CD8-positive, alpha-beta memory T cell (primary cell): ENCODE results near the gene SCAMP4. TPM values are rescaled to one million over a fixed set of nuclear protein-coding genes. Genes with fewer than 3 reads are reported as not detected.
"Not testable (repeated sequence)": the region's sequence is repeated elsewhere in the genome, so short reads cannot be mapped to it uniquely, and the experiment has no call there.

ENCODE experiments used
- CTCF ChIA-PET: fragments of 350-600 bp; sonication (Branson Sonifier 250); formaldehyde crosslinking; loops from one replicate; lab custom pipeline; 2021; ENCODE audit warnings: antibody characterized with exemption; lab: Charles Lee
- POLR2A ChIA-PET: fragments of 350-600 bp; sonication (Branson Sonifier 250); formaldehyde crosslinking; loops from one replicate; lab custom pipeline; 2021; ENCODE audit warnings: antibody characterized with exemption; lab: Charles Lee
- DNase-seq, 5 donors: peaks; one replicate each; pipeline versions ENCODE4 v3.0.0 to v3.0.0-alpha.2; 2020 to 2022; ENCODE audit warnings: mixed read lengths in 1 of 5
- H3K27ac ChIP-seq: one replicate; pipeline ENCODE4 v1.7.0; 2013; ENCODE audit warnings: low read depth, mild to moderate bottlenecking, low read length, moderate library complexity
- H3K27me3 ChIP-seq: 2 replicates; pipeline ENCODE4 v1.7.0; 2013; ENCODE audit warnings: low read length, mild to moderate bottlenecking; ENCODE audit not compliant: insufficient read depth, poor library complexity, severe bottlenecking
- H3K36me3 ChIP-seq: 2 replicates; pipeline ENCODE4 v1.7.0; 2013; ENCODE audit warnings: mild to moderate bottlenecking, low read length, moderate library complexity; ENCODE audit not compliant: insufficient read depth
- H3K4me1 ChIP-seq: 2 replicates; pipeline ENCODE4 v1.7.0; 2013; ENCODE audit warnings: mild to moderate bottlenecking, low read length, moderate library complexity; ENCODE audit not compliant: insufficient read depth
- H3K4me3 ChIP-seq: 2 replicates; pipeline ENCODE4 v1.7.0; 2013; ENCODE audit warnings: mild to moderate bottlenecking, low read length
- H3K9me3 ChIP-seq: 2 replicates; pipeline ENCODE4 v1.7.0; 2013; ENCODE audit warnings: mild to moderate bottlenecking, low read length
- H3K27ac Mint-ChIP-seq, 8 donors: one replicate each; pipeline ENCODE4 v1.8.0; 2020 to 2021; ENCODE audit warnings: mixed read lengths in 8 of 8, mild to moderate bottlenecking in 6 of 8, inconsistent platforms in 3 of 8, moderate library complexity in 3 of 8
- H3K27me3 Mint-ChIP-seq, 2 donors: one replicate each; pipeline ENCODE4 v1.8.0; 2020 to 2021; ENCODE audit warnings: mixed read lengths in 2 of 2, mild to moderate bottlenecking in 1 of 2, moderate library complexity in 1 of 2
- H3K36me3 Mint-ChIP-seq, 3 donors: one replicate each; pipeline ENCODE4 v1.8.0; 2020 to 2021; ENCODE audit warnings: mixed read lengths in 3 of 3, inconsistent platforms in 1 of 3, mild to moderate bottlenecking in 1 of 3
- H3K4me1 Mint-ChIP-seq, 3 donors: one replicate each; pipeline ENCODE4 v1.8.0; 2020 to 2021; ENCODE audit warnings: mixed read lengths in 3 of 3, inconsistent platforms in 1 of 3, mild to moderate bottlenecking in 1 of 3
- H3K4me3 Mint-ChIP-seq, 7 donors: one replicate each; pipeline ENCODE4 v1.8.0; 2020 to 2021; ENCODE audit warnings: mixed read lengths in 7 of 7, mild to moderate bottlenecking in 6 of 7, moderate library complexity in 4 of 7, inconsistent platforms in 2 of 7
- H3K9me3 Mint-ChIP-seq, 5 donors: one replicate each; pipeline ENCODE4 v1.8.0; 2020 to 2022; ENCODE audit warnings: mixed read lengths in 5 of 5, mild to moderate bottlenecking in 3 of 5, moderate library complexity in 2 of 5, inconsistent platforms in 1 of 5
- polyA plus RNA-seq: library from polyadenylated mRNA; unstranded; fragments of 300-500 nt; fragmentation: Illumina TruSeq; gene quantifications from one replicate; pipeline ENCODE4 v1.2.3, GENCODE V29; 2021
- total RNA-seq, 2 experiments: library from RNA; stranded (reverse); gene quantifications; one replicate each; pipeline ENCODE4 v1.2.3, GENCODE V29; 2021

SCAMP4 gene
- total and polyA plus RNA-seq, 3 experiments from 2014 or later, result 16.3 to 40.6 (median 38.6) TPM

GRCh38 chr19:1881393-1882088 is 23.7 kb upstream of the SCAMP4 start:
- Histone ChIP-seq H3K4me3 (peak overlapping the region; percentile 70), H3K27ac (peak overlapping the region; percentile 96), H3K4me1 (peaks cover 36% of the 10 kb centered on the region)
- not testable (repeated sequence) for H3K27me3 Mint-ChIP-seq, H3K9me3 ChIP-seq, H3K9me3 Mint-ChIP-seq, H3K27me3 ChIP-seq, DNase-seq, H3K36me3 ChIP-seq
- POLR2A ChIA-PET, result interaction anchor here (0.6 to 1.3 kb wide), 4 partner anchors 11 to 389 kb away, joined by 3 to 7 read pairs (median 3); no protein-coding TSS in a partner anchor
- peaks cover 3 to 43% (median 6%) of the 10 kb centered on the region in 3 donors for H3K36me3 Mint-ChIP-seq
- H3K4me1 Mint-ChIP-seq, result peaks cover 28 to 47% (median 28%) of the 10 kb centered on the region in 3 donors
- CTCF ChIA-PET, result interaction anchor here (2.3 to 4.8 kb wide), 2 partner anchors 17 to 21 kb away, joined by 9 to 17 read pairs; no protein-coding TSS in a partner anchor
- H3K4me3 Mint-ChIP-seq, result peak overlapping the region; percentile 94 to 100 (median 99)
- peak overlapping the region; percentile 96 to 100 (median 100) for H3K27ac Mint-ChIP-seq

GRCh38 chr19:1882089-1882785 is 23.0 kb upstream of the SCAMP4 start:
- H3K27me3 Mint-ChIP-seq, result peaks cover 0 to 10% of the 10 kb centered on the region in 2 donors
- peak overlapping the region; percentile 96 to 100 (median 100) for H3K27ac Mint-ChIP-seq
- Histone ChIP-seq H3K27me3 (no peaks in the 10 kb centered on the region), H3K27ac (peak overlapping the region; percentile 96), H3K36me3 (peaks cover 5% of the 10 kb centered on the region), H3K4me3 (peak overlapping the region; percentile 70), H3K9me3 (no peaks in the 10 kb centered on the region), H3K4me1 (peaks cover 34% of the 10 kb centered on the region)
- H3K36me3 Mint-ChIP-seq, result peaks cover 3 to 41% (median 6%) of the 10 kb centered on the region in 3 donors
- peak overlapping the region; percentile 94 to 100 (median 99) for H3K4me3 Mint-ChIP-seq
- peaks cover 0 to 5% (median 0%) of the 10 kb centered on the region in 5 donors for H3K9me3 Mint-ChIP-seq
- H3K4me1 Mint-ChIP-seq, result peaks cover 26 to 45% (median 28%) of the 10 kb centered on the region in 3 donors
- ChIA-PET CTCF (interaction anchor here (2.3 to 4.8 kb wide), 2 partner anchors 17 to 21 kb away, joined by 9 to 17 read pairs; no protein-coding TSS in a partner anchor), POLR2A (interaction anchor here (0.6 to 1.3 kb wide), 5 partner anchors 10 to 807 kb away, joined by 3 to 7 read pairs (median 3); no protein-coding TSS in a partner anchor)
- peak; percentile 70 to 93 (median 88) for DNase-seq

- Mint-ChIP-seq H3K27me3 (peaks cover 0 to 10% of the 10 kb centered on the region in 2 donors), H3K27ac (peak overlapping the region; percentile 96 to 100 (median 100)), H3K4me1 (peaks cover 26 to 45% (median 28%) of the 10 kb centered on the region in 3 donors), H3K4me3 (peak overlapping the region; percentile 94 to 100 (median 99)), H3K36me3 (peaks cover 3 to 39% (median 6%) of the 10 kb centered on the region in 3 donors), H3K9me3 (peaks cover 0 to 5% (median 0%) of the 10 kb centered on the region in 5 donors)
- no peak for DNase-seq
- H3K9me3 ChIP-seq, result no peaks in the 10 kb centered on the region
- peaks cover 34% of the 10 kb centered on the region for H3K4me1 ChIP-seq
- H3K27me3 ChIP-seq, result no peaks in the 10 kb centered on the region
- H3K4me3 ChIP-seq, result peak overlapping the region; percentile 70
- ChIA-PET CTCF (interaction anchor here (1.5 to 4.8 kb wide), 4 partner anchors 15 to 20 kb away, joined by 4 to 20 read pairs (median 13); no protein-coding TSS in a partner anchor), POLR2A (interaction anchor here (1.2 to 1.3 kb wide), 2 partner anchors 10 to 387 kb away, joined by 3 read pairs; no protein-coding TSS in a partner anchor)
- H3K27ac ChIP-seq, result peak overlapping the region; percentile 96
- peaks cover 5% of the 10 kb centered on the region for H3K36me3 ChIP-seq
Observed at GRCh38 chr19:1882786-1883692, 22.2 kb upstream of the SCAMP4 start.

GRCh38 chr19:1883784-1884183 is 21.4 kb upstream of the SCAMP4 start:
- peaks cover 5% of the 10 kb centered on the region for H3K36me3 ChIP-seq
- POLR2A ChIA-PET, result no interaction called here

GRCh38 chr19:1884291-1884718 is 20.9 kb upstream of the SCAMP4 start:
- no peaks in the 10 kb centered on the region for H3K9me3 ChIP-seq
- H3K4me1 Mint-ChIP-seq, result peaks cover 26 to 45% (median 28%) of the 10 kb centered on the region in 3 donors
- peak overlapping the region; percentile 70 for H3K4me3 ChIP-seq
- peak overlapping the region; percentile 94 to 100 (median 99) for H3K4me3 Mint-ChIP-seq
- H3K9me3 Mint-ChIP-seq, result peaks cover 0 to 5% (median 0%) of the 10 kb centered on the region in 5 donors
- POLR2A ChIA-PET, result interaction anchor here (0.6 to 2.1 kb wide), 5 partner anchors 8 to 59 kb away, joined by 3 to 14 read pairs (median 5); no protein-coding TSS in a partner anchor
- peak; percentile 35 to 70 (median 60) for DNase-seq
- CTCF ChIA-PET, result interaction anchor here (0.8 to 4.8 kb wide), 6 partner anchors 9 to 20 kb away, joined by 4 to 20 read pairs (median 4); no protein-coding TSS in a partner anchor
- peaks cover 0 to 10% of the 10 kb centered on the region in 2 donors for H3K27me3 Mint-ChIP-seq
- no peaks in the 10 kb centered on the region for H3K27me3 ChIP-seq
- H3K36me3 ChIP-seq, result peaks cover 5% of the 10 kb centered on the region
- peak overlapping the region; percentile 96 to 100 (median 100) for H3K27ac Mint-ChIP-seq
- H3K27ac ChIP-seq, result peak overlapping the region; percentile 96
- H3K36me3 Mint-ChIP-seq, result peaks cover 3 to 34% (median 6%) of the 10 kb centered on the region in 3 donors
- H3K4me1 ChIP-seq, result peaks cover 34% of the 10 kb centered on the region

More at GRCh38 chr19:1883784-1884183, 21.4 kb upstream of the SCAMP4 start:
- Mint-ChIP-seq H3K4me3 (peak overlapping the region; percentile 94 to 100 (median 99)), H3K27me3 (peaks cover 0 to 10% of the 10 kb centered on the region in 2 donors), H3K36me3 (peaks cover 3 to 34% (median 6%) of the 10 kb centered on the region in 3 donors), H3K4me1 (peaks cover 26 to 45% (median 28%) of the 10 kb centered on the region in 3 donors), H3K27ac (peak overlapping the region; percentile 96 to 100 (median 100)), H3K9me3 (peaks cover 0 to 5% (median 0%) of the 10 kb centered on the region in 5 donors)
- Histone ChIP-seq H3K4me3 (peak overlapping the region; percentile 70), H3K9me3 (no peaks in the 10 kb centered on the region), H3K27me3 (no peaks in the 10 kb centered on the region), H3K4me1 (peaks cover 34% of the 10 kb centered on the region), H3K27ac (peak overlapping the region; percentile 96)
- DNase-seq, result peak in 2 of 5 donors; percentile 44 to 62
- CTCF ChIA-PET, result interaction anchor here (0.8 to 4.8 kb wide), 5 partner anchors 9 to 19 kb away, joined by 4 to 20 read pairs (median 5); no protein-coding TSS in a partner anchor

GRCh38 chr19:1884719-1885334 is 20.4 kb upstream of the SCAMP4 start:
- H3K9me3 ChIP-seq, result no peaks in the 10 kb centered on the region
- peak overlapping the region; percentile 70 for H3K4me3 ChIP-seq
- ChIA-PET POLR2A (interaction anchor here (0.6 to 2.1 kb wide), 6 partner anchors 9 to 211 kb away, joined by 3 to 14 read pairs (median 4); no protein-coding TSS in a partner anchor), CTCF (interaction anchor here (1.4 to 4.8 kb wide), 5 partner anchors 13 to 20 kb away, joined by 4 to 20 read pairs (median 5); no protein-coding TSS in a partner anchor)
- H3K27me3 ChIP-seq, result no peaks in the 10 kb centered on the region
- Mint-ChIP-seq H3K27ac (peak overlapping the region; percentile 96 to 100 (median 100)), H3K4me3 (peak overlapping the region; percentile 94 to 100 (median 99)), H3K4me1 (peaks cover 26 to 44% (median 28%) of the 10 kb centered on the region in 3 donors), H3K9me3 (peaks cover 0 to 5% (median 0%) of the 10 kb centered on the region in 5 donors), H3K36me3 (peaks cover 3 to 33% (median 6%) of the 10 kb centered on the region in 3 donors), H3K27me3 (peaks cover 0 to 10% of the 10 kb centered on the region in 2 donors)
- no peak for DNase-seq
- H3K4me1 ChIP-seq, result peaks cover 34% of the 10 kb centered on the region
- peak overlapping the region; percentile 96 for H3K27ac ChIP-seq
- peaks cover 5% of the 10 kb centered on the region for H3K36me3 ChIP-seq
